GM19395 (cell line): Measurements from ENCODE around the gene B3GALT5.

Source experiments
- ATAC-seq: cut with Tn5 transposase; IDR thresholded peaks from one replicate; pipeline ENCODE4 v1.9.1; 2021; ENCODE audit warnings: mild to moderate bottlenecking, moderate library complexity; ENCODE audit not compliant: unreplicated experiment

The B3GALT5 gene

DNA sequence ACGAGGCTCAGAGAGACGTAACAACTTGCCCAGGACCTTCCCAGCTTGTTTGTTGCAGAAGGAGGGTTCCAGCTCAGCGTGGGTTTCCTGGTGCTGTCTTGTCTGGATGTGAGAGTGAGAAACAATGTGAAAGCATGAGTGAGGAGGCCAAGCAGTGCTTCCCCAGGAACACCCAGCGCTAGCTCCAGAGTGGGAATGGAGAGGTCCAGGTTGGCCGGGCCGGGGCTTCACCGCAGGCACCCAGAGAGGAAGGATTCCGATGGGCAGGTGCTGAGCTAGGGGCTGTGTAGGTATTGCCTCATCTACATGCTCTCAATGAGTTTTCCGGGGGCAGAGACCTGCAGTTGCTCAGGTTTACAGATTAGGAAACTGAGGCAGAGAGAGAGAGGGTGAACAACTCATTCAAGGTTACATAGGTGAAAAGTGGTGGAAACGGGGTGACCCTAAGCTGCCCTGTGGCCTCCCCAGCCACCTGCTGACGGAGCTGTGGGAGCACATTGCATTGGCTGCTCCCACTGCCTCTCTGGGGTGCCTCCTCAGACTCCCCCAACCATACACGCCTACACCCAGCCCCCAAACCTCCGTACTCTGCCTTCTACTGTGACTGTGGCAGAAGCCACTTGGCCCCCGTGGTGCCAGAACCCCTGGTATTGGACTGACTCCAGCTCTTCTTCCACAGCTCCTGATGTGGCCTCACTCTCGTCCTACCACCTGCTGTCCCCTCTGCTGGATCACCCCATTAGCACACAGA is 51.2 kb downstream of the B3GALT5 start:
- no peak for ATAC-seq

DNA sequence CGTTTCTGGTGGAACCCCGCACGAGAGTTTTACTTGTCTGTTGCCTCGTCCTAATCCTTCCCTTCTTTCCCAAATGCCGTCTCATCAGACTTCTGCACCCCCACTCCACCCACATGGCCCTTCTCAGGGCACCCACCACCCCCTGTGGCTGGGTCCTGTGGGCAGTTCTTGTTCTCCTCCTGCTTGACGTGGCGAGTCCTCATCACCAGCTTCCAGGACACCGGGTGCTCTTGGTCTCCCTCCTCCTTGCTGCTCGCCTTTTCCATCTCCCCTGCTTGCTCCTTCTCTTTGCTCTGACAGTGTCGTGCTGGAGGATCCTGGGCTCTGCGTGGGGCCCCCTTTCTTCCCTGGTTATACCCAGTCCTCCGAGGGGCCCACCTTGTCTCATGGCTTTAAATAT is 51.8 kb downstream of the B3GALT5 start:
- ATAC-seq = no peak

DNA sequence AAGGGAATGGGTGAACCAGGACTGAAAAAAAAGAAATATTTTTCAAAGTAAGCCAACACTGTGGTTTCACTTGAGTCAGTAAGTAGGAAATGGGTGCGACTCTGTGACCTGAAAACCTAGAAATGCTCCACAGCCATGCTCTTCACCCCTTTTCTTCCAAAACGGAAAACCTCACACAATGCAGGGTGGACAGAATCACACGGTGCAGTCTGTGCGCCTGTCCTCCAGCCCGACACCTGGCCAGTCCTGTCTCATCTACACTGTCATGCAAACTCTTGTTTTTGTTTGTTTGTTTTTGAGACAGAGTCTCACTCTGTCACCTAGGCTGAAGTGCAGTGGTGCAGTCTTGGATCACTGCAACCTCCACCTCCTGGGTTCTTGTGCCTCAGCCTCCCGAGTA is 53.3 kb downstream of the B3GALT5 start:
- ATAC-seq = no peak

DNA sequence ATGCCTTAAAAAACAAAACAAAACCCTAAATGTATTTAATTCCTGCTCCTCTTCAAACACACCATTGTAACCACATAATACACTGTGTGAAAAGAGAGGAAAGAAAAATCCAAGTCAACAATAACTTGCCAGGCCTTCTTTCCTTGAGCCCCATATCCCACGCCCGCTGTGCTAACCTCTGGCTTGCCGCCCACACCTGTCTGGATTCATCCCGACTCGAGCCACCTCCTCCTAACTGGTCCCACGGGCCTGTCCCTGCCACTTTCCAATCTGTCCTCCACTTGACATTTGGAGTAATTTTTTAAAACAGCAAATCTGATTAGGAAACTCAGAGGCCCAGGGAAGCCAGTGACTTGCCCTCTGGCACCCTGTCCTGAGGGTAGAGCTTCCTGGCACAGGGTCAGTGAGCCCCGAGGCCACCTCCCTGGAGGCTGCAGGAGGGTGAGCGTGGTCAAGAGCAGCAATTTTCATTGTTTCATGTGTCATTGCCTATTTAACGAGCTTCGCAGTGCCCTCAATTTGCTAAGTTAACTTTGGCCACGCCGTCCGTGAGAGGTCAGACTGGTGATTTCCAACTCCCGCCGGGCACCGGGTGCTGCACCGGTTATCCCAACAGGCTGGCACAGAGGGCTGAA is 54.1 kb downstream of the B3GALT5 start:
- no peak for ATAC-seq

DNA sequence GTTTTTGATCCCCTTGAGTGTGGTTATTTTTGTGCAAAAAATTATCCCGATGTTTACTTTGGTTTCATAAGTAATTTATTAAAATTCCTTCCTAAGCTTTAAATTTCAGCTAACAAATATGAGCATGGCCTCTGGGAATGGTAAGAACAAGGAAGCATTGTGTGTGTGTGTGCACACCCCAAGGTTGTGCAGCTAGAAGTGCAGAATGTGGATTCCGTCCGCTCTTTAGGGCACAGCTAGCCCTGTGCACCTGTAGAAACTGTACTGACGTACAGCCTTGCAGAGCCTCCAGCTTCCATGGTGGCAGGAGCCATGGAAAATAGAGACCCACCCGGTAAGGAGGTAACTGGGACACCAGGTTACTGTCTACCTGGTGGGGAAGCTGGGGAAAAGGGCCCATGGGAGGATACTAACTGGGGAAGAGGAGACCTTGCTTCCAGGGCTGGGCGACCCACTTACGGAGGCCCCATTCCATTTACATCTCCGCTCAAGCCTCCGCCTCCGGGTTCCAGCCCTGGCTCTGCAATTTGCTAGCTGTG is 54.7 kb downstream of the B3GALT5 start:
- ATAC-seq = no peak

DNA sequence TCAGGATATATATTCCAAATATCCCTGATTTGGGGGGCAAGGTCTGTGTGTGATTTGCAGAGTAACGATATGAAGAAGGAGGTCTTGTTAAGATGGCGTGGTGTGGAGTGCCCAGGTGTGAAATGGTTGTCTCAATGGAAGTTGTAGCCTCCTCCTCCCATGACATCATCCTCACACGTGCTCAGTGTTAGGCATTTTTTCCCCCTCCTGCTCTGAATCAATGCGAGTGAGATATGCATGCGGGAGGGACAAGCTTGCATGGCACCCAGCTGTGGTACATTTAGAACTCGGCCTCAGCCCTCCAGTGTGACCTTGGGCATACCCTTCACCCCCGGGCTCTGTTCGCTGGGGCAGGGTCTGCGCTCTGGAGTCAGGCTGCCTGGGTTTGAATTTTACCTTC is 55.6 kb downstream of the B3GALT5 start:
- ATAC-seq = no peak

DNA sequence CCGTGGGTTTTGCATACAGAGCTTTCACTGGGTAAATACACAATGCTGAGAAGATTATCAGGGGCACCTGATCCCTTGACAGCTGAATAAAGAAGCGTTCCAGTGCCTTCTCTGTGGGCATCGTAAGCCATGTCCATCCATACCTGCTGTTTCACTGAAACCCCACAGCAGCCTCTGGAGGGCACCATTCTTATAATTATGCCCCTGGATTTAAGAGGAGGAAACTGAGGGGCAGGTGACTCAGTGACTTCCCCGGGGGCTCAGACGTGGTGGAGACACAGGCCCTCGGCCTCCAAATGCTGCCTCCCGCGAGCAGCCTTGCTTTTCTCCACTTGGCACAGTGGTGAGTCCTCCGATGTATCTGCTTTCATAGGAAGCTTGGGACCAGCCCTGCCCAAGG is 56.7 kb downstream of the B3GALT5 start:
- no peak for ATAC-seq

DNA sequence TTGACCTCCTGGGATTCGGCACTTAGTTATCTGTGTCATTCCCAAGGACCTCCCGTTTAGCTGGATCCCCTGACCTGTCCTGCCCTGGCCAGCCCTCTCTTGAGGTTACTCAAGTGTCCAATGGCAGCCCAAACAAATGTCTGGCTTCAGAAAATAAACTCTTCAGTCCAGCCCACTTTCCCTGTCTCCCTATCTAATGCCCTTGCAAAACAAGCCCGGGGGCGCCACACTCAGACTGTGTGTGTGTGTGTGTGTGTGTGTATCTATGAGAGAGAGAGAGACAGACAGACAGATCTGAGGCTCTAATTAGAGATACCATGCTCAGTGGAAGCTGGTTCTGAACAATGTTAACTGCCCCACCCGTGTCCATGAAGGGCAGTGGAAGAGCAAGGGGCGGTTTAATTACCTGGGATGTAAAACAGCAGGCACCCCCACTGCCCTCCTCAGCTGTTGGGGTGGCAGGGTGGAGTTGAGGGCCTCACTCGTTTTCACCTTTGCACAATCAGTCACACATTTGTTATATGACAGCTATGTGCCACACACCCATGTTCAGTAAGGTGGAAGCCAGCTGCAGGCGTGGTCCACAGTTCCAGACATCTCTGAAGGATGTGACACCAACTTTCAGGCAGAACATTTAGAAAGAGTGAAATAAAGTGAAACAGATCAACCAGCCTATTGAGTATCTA is 57.4 kb downstream of the B3GALT5 start:
- no peak for ATAC-seq

DNA sequence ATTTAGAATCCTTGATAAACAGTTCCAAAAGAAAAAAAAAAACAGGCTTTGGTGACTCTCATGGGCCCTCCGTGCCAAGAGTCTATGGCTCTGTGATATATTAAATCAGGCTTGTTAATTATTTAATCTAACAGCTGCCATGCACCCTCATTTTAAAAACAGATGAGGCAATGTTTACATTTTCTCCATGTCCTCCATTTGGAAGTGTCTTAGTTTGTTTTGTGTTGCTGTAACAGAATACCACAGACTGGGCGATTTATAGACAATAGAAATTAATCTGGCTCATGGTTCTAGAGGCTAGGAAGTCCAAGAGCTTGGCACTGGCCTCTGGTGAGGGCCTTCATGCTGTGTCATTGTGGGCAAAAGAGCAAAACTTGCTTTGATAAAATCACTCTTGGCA is 58.0 kb downstream of the B3GALT5 start:
- no peak for ATAC-seq

DNA sequence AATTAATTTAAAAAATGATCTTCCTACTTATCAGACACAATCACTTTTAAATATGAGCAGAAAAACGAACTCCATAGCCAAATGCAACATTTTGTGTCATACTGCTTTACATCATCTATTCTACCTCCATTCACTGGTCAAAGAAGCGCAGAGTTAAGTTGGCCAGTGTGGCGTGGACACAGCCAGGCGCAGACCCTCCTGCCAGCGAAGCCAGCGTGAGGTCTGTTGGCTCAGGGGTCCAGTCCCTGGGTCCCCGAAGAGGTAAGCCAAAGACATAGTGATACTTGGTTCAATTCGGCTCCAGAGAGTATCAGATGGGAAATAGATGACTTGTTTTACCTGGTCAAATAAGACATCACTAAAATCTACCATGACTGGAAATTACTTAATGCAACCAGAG is 59.2 kb downstream of the B3GALT5 start:
- ATAC-seq = no peak

DNA sequence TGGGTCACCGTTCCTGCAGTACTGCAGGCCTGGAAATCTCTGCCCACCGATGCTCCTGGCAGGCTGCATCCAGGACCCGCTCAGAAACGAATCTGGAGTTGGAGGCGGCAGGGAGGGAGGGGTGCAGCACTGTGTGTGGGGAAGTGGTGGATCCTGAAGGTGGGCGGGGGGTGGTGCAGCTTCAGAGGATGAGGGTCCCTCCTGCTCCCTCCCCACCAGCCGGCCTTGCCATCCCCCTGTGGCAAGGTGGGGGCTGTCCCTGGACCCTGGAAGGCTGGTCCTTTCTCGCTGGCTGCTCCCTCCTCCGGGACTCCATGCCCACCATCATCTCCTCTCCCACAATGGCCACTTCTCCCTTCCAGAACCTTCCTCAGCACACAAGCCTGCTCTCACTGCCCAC is 60.4 kb downstream of the B3GALT5 start:
- ATAC-seq = no peak

DNA sequence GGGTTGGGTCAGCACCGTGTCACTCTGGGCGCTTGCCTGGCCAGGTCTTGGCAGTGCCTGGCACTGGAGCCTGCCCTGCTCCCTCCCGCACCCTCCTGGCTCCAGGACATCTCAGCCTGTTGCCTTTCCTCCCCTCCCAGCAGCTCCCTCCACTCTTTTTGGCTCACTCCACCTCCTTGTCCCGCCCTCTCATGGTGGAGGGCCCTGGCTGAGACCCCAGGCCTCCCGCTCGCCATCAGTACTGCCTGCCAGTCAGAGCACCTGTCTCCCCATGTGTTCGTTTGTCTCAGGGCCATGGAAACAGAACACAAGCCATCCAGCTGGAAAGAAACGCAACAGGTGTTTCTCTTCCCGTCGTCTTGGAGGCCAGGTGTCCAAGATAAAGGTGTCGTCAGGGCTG is 61.0 kb downstream of the B3GALT5 start:
- no peak for ATAC-seq

DNA sequence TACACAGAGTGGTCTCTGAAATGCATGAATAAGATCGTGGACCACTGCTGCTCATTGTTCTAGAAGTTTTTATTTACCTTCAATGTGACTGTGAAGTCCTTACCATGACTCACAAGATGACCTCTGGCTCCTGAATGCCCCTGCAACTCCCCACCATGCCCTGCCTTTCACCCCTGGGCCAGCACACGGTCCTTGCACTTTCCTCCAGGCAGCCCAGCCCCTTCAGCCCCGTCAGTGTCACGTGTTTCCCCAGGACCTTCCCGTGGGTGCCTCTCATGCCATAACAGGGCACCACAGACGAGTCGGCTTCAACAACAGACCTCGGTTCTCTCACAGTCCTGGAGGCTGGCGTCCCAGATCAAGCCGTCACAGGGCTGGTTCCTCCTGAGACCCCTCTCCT is 62.1 kb downstream of the B3GALT5 start:
- no peak for ATAC-seq

DNA sequence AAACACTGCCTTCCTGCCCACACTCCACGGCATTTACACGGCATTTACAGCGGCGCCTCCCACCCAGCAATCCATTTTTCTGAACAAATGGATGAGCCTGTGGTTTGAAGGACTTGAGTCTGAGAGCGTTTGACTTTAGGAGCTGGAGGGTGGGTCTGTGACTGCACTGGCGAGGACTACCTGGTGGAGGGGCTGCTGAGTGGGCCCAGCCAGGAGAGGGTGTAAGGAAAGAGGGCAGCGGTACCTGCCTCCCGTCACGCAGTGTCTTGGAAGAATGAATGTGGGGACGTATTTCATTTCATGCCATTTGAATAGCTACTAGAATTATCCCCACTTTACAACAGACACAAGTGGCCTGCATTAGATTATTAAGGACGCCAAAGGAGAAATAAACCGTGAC is 62.9 kb downstream of the B3GALT5 start:
- ATAC-seq = no peak

DNA sequence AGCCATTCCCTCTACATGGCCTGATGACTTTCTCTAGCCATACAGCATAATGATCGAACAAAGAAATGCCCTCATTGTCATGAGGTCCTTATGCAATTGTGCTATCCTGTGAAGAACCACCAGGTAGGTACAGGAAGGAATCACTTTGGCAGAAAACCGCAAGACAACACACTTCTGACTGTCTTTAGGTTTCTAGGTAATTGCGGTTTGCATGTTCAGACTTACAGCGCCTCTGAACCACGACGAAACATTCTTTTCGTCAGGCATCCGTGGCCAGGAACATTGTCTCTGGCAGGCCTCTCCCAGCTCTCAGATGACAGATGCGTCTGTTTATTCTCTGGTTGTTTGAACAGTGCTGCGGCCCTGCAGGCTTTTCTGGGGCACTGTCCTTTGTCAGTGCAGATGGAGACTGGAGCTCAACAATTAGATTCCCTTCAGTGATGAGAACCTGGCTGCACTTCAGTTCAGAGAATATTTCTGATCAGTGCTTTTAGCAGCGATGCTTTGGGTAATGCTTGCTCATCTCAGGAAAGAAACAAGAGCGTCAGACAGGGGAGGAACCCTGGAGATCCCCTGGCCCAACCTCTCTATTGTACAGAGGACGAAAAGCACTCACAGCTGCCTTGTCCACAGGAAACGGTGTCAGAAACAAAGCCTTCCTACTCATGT is 63.4 kb downstream of the B3GALT5 start:
- ATAC-seq = peak; percentile 68

DNA sequence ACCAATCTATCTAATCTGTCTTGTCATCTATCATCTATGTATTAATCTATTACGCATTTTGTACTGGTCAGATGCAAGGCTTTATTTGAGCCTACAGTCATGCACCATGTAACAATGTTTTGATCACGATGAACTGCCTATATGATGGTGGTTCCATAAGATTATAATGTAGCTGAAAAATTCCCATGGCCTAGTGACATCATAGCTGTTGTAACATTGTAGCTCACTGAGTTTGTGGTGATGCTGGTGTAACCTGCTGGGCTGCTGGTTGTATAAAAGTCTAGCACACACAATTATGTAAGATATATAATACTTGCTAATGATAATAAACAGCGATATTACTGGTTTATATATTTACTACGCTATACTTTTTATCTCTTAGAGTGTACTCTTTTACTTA is 67.5 kb downstream of the B3GALT5 start:
- no peak for ATAC-seq

DNA sequence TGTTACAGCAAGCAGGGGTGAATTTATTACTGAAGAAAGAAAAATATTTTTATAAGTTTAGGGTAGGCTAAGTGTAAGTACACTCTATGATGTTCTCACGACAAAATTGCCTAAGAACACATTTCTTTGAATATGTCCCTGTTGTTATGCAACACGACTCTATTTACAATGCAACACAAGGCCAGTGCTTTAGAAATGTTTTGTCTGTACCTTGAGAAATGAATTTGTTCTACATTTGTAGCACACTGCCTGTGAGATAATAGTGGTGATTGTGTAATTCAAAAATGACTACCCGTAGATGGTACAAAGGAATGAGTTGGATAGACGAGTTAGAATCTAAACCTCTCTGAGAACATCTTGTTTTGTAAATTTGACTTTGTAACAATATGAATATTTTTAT is 68.5 kb downstream of the B3GALT5 start:
- ATAC-seq = no peak

DNA sequence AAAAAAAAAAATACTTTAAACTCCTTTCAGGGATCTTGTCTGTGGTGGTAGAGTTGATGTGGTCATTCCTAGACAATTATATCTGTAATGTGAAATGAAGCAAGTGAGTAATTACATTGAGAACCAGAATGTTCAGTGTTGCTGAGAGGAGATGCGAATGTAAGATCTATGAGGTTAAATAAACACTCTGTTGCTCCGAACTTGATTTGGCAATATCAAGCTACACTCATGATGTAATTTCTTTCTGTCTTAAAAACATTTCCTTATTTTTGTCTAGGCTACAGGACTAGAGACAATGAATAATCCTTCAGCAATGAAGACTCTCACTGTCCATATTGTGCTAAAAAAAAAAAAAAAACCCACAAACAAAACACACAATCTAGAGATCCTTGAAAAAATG is 69.1 kb downstream of the B3GALT5 start:
- no peak for ATAC-seq

DNA sequence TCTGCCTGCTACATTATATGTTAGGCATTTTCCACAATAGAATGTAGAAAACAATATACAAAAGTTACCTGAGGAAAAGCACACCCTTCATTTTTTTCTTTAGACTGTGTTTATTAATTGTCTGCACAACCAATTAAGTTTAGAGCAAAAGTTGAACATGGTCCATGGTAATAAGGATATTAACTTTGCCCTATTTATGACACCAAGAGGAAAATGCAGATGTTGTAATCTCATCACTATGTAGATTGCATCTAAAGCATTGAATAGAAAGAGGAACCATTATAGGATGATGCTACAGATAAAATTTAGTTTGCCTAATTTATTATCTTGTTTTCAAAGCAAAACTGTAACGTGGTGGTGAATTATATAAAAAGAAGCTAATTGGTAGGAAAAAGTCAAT is 72.5 kb downstream of the B3GALT5 start:
- ATAC-seq = no peak

DNA sequence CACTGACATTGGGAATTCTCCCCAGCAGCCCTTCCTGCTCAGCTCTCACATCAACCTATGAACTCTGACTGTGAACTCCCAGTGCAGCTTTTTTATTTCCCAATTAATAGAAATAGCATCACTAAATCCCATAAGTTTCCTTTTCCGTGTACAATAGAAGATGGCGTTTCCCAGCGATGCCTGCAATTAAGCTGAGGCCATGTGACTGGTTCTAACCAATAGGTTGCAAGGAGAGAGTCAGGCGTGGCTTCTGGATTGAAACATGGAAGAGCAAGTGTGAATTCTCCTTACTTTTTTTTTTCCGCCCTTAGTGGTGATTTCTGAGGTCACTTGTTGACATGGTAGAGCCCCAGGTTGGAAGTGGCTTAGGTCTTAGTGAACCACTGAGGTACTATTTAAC is 73.3 kb downstream of the B3GALT5 start:
- no peak for ATAC-seq

DNA sequence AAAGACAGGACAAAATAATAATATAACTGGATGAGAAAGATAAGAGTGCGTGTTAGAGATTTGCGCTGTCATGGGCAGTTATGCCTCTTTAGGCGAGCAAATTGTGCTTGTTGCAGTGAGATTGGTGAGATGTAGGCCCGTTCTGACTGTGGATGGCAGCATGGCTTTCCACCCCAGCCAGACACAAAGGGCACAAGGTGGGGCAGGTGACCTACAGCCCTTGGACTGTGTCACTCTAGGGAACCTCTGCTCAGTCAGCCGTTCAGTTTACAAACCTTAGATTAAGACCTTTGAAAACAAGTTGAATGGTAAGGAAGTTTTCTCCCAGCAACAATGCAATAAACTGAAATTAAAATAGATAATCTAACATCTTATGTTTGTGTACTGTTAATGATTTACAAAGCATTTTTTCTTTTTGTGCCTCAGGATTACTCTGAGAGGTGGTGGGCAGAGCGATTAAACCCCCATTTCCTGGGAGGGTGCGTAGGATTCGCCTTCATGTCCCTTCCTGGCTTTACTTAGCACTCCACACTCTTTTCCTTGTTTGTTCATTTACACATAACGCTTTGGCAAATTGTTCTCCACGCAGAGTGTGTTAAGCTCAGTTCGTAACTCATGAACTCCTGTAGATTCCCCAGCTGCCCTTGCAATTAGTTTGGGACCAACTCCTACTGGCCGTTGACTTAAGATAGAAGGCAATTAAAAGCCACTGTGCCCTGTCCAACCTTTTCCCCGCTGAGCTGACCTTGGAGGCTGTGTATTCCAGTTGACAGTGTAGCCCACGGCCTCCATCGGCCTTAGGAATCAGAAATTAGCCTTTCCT is 74.1 kb downstream of the B3GALT5 start:
- ATAC-seq = no peak
